ENCODE measurements around the gene ATAT1. TPM values are rescaled to one million over a fixed set of nuclear protein-coding genes. Genes with fewer than 3 reads are reported as not detected.

Gene ATAT1
- total and polyA plus RNA-seq, 9 of the 15 experiments (the other 6 are each of a cell fraction or from before 2014, with no cell fraction given), result 0.65 to 5.8 (median 1.6) TPM

GRCh38 chr6:30689985-30690384, 63.3 kb downstream of the ATAT1 start:
- in situ Hi-C loops (cut with MboI), result no loop called here
- WGBS (ENCODE audit: insufficient coverage, low coverage, missing lambda C conversion rate), result 9% methylated on average over 4 of the region's 4 CpGs
- ChIA-PET POLR2A (interaction anchor here (0.7 to 23.5 kb wide), 8 partner anchors 8 to 75 kb away, joined by 3 to 524 read pairs (median 4); partner anchors contain the start of genes MDC1 and TUBB), CTCF (ENCODE audit: low intra/inter-chr PET ratio) (no interaction called here)
- peak overlapping the region; percentile 66 for H3K27ac ChIP-seq (ENCODE audit: extremely low read depth, low read depth, low read length)
- no peaks in the 10 kb centered on the region for H3K9me3 ChIP-seq (replicated peaks; ENCODE audit: control insufficient read depth, insufficient read depth, low read depth, low read length)
- DNase-seq (ENCODE audit: extremely low read depth in 1 of 4, low spot score in 3 of 4) (no peak), ATAC-seq (no peak), FAIRE-seq (no peak)
- peaks cover 51% of the 10 kb centered on the region for H3K79me2 ChIP-seq (ENCODE audit: control insufficient read depth, insufficient read depth, low read length)
- peaks cover 40 to 61% of the 10 kb centered on the region in 2 experiments for H3K4me1 ChIP-seq (replicated peaks in 1 of 2; ENCODE audit: control insufficient read depth in 2 of 2, insufficient read depth in 2 of 2, low read length in 2 of 2)
- H4K20me1 ChIP-seq (replicated peaks; ENCODE audit: control insufficient read depth, insufficient read depth, low read length), result no peaks in the 10 kb centered on the region
- no peaks in the 10 kb centered on the region for H3K9me1 ChIP-seq (ENCODE audit: control insufficient read depth, insufficient read depth, low read length)
- H3K27me3 ChIP-seq (ENCODE audit: control insufficient read depth in 2 of 2, insufficient read depth in 2 of 2, low read length in 2 of 2), result no peaks in the 10 kb centered on the region
- peak overlapping the region; percentile 71 for H3K4me3 ChIP-seq
- H3K4me2 ChIP-seq (ENCODE audit: insufficient read depth, low read length), result peak overlapping the region; percentile 95
- H3K9ac ChIP-seq (ENCODE audit: insufficient read depth in 1 of 2, low read depth in 2 of 2, low read length in 2 of 2), result peak overlapping the region; percentile 74 to 92
- peaks cover 8% of the 10 kb centered on the region; the same call in 2 of the 3 replicates for H3K36me3 ChIP-seq (ENCODE audit: control insufficient read depth, insufficient read depth, low read length)
- peak overlapping the region; percentile 99 for H2AFZ ChIP-seq (ENCODE audit: low read depth, low read length)
- no TSS peak for BruUV-seq (replicated peaks)
- intact Hi-C loops (cut with micrococcal nuclease), result loop anchor here (10.0 kb wide), 1 partner anchor 125 kb away; no protein-coding TSS in a partner anchor
- TF ChIP-seq ID3 (CRISPR knock-in tag; IDR thresholded peaks at IDR 0.05) (no peak), ID3 (tag; IDR thresholded peaks at IDR 0.05) (peak; percentile 43; the same call in 1 of the 2 replicates), KAT7 (CRISPR knock-in tag; IDR thresholded peaks at IDR 0.05; ENCODE audit: borderline replicate concordance) (no peak), ZNF311 (CRISPR knock-in tag; IDR thresholded peaks at IDR 0.05) (no peak), RBFOX2 (IDR thresholded peaks at IDR 0.05; ENCODE audit: low read depth, low read length) (no peak), CHD1 (IDR thresholded peaks at IDR 0.05; ENCODE audit: low read length) (peak; percentile 1), GATA2 (CRISPR knock-in tag; IDR thresholded peaks at IDR 0.05) (no peak), SMC3 (conservative IDR thresholded peaks at IDR 0.05; ENCODE audit: insufficient read depth, low read depth, low read length) (no peak), ZNF436 (CRISPR knock-in tag; IDR thresholded peaks at IDR 0.05) (no peak), ZNF12 (CRISPR knock-in tag; IDR thresholded peaks at IDR 0.05) (peak; percentile 23; the same call in 1 of the 2 replicates), NR2C1 (IDR thresholded peaks at IDR 0.05) (no peak), NR2C1 (tag; IDR thresholded peaks at IDR 0.05) (no peak), ZNF121 (CRISPR knock-in tag; conservative IDR thresholded peaks at IDR 0.05) (no peak), GABPB1 (CRISPR knock-in tag; IDR thresholded peaks at IDR 0.05) (no peak), RBM17 (IDR thresholded peaks at IDR 0.05; ENCODE audit: borderline replicate concordance, low read depth, low read length) (no peak), EP400 (IDR thresholded peaks at IDR 0.05) (no peak), GATAD2B (IDR thresholded peaks at IDR 0.05; ENCODE audit: borderline replicate concordance) (no peak), XRCC3 (IDR thresholded peaks at IDR 0.05) (no peak), ZBTB17 (CRISPR knock-in tag; IDR thresholded peaks at IDR 0.05) (no peak), RBM14 (IDR thresholded peaks at IDR 0.05; ENCODE audit: borderline replicate concordance, insufficient read depth, low read depth, low read length) (no peak), CREM (IDR thresholded peaks at IDR 0.05; ENCODE audit: low read depth) (no peak), DLX4 (CRISPR knock-in tag; IDR thresholded peaks at IDR 0.05) (no peak), LARP7 (IDR thresholded peaks at IDR 0.05) (no peak), HDAC8 (tag; IDR thresholded peaks at IDR 0.05) (no peak)
- TF ChIP-seq, protein P1, sequence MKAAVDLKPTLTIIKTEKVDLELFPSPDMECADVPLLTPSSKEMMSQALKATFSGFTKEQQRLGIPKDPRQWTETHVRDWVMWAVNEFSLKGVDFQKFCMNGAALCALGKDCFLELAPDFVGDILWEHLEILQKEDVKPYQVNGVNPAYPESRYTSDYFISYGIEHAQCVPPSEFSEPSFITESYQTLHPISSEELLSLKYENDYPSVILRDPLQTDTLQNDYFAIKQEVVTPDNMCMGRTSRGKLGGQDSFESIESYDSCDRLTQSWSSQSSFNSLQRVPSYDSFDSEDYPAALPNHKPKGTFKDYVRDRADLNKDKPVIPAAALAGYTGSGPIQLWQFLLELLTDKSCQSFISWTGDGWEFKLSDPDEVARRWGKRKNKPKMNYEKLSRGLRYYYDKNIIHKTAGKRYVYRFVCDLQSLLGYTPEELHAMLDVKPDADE (conservative IDR thresholded peaks at IDR 0.05; ENCODE audit: control insufficient read depth, low read depth, low read length), result no peak

All from K562 (cell line).